Measurements from ENCODE around the gene SPATA9. TPM values are rescaled to one million over a fixed set of nuclear protein-coding genes. Genes with fewer than 3 reads are reported as not detected.

SPATA9 gene
- polyA plus RNA-seq, 1 donor: 2.4 TPM

- no peak for DNase-seq
These were observed 63.2 kb downstream of the SPATA9 start for GRCh38 chr5:95619514-95620029.

GRCh38 chr5:95619096-95619495, 63.7 kb downstream of the SPATA9 start:
- no peak for DNase-seq

GRCh38 chr5:95617057-95617456, 65.7 kb downstream of the SPATA9 start:
- no peak for DNase-seq

GRCh38 chr5:95615164-95615467, 67.7 kb downstream of the SPATA9 start:
- no peak for DNase-seq

- no peak for DNase-seq
These were observed 69.3 kb downstream of the SPATA9 start for GRCh38 chr5:95613514-95613913.

GRCh38 chr5:95611396-95611795, 71.4 kb downstream of the SPATA9 start:
- DNase-seq: no peak

- no peak for DNase-seq
These were observed 72.2 kb downstream of the SPATA9 start for GRCh38 chr5:95610546-95610945.

- no peak for DNase-seq
These were observed 73.1 kb downstream of the SPATA9 start for GRCh38 chr5:95609711-95610110.

Other genes starting within 250 kb of the SPATA9 start
- 114 TPM for gene SKIC3, start 128.0 kb downstream of the SPATA9 start, polyA plus RNA-seq (ENCODE audit: insufficient read length)
- gene ARSK, start 127.9 kb downstream of the SPATA9 start, polyA plus RNA-seq (ENCODE audit: insufficient read length): 16.0 TPM
- 0.07 TPM for gene GPR150, start 62.9 kb downstream of the SPATA9 start, polyA plus RNA-seq (ENCODE audit: insufficient read length)
- 5.0 TPM for gene RFESD, start 36.2 kb downstream of the SPATA9 start, polyA plus RNA-seq (ENCODE audit: insufficient read length)
- 78.0 TPM for gene RHOBTB3, start 48.3 kb upstream of the SPATA9 start, polyA plus RNA-seq (ENCODE audit: insufficient read length)
- gene GLRX, start 139.7 kb upstream of the SPATA9 start, polyA plus RNA-seq (ENCODE audit: insufficient read length): 59.1 TPM

Data from left kidney (tissue), 2 donors.